CD4-positive, alpha-beta T cell treated with Interleukin-4 for 1 hour (primary cell): Measurements from ENCODE around the gene NPDC1.

Experiments used
- DNase-seq, 2 donors: peaks; one replicate each; pipeline ENCODE4 v3.0.0-alpha.2; 2020 to 2022

Gene NPDC1

GRCh38 chr9:137009217-137009616 is 36.8 kb downstream of the NPDC1 start:
- no peak for DNase-seq

- DNase-seq, result no peak
Observed at GRCh38 chr9:137008312-137008711, 37.7 kb downstream of the NPDC1 start.

- no peak for DNase-seq
Observed at GRCh38 chr9:137007816-137008270, 38.1 kb downstream of the NPDC1 start.

- DNase-seq, result no peak
Observed at GRCh38 chr9:137007108-137007815, 38.7 kb downstream of the NPDC1 start.

- no peak for DNase-seq
Observed at GRCh38 chr9:137006116-137007003, 39.6 kb downstream of the NPDC1 start.

- DNase-seq, result peak; percentile 28 to 31
Observed at GRCh38 chr9:137004285-137004684, 41.7 kb downstream of the NPDC1 start.

- no peak for DNase-seq
Observed at GRCh38 chr9:137002646-137003041, 43.3 kb downstream of the NPDC1 start.

- no peak for DNase-seq
Observed at GRCh38 chr9:137001857-137002645, 43.9 kb downstream of the NPDC1 start.

- DNase-seq, result peak in 1 of 2 donors; percentile 55
Observed at GRCh38 chr9:137000177-137000930, 45.6 kb downstream of the NPDC1 start.

- peak; percentile 47 to 55 for DNase-seq
Observed at GRCh38 chr9:136997830-136998234, 48.1 kb downstream of the NPDC1 start.

- no peak for DNase-seq
Observed at GRCh38 chr9:136997371-136997770, 48.6 kb downstream of the NPDC1 start.

GRCh38 chr9:136996361-136997292 is 49.4 kb downstream of the NPDC1 start, which contains the start of gene CLIC3:
CLIC3 (minus strand) TSS chr9:136996568; CDS start chr9:136996543, 25 bp downstream.
- peak; percentile 52 to 62 for DNase-seq

GRCh38 chr9:136995772-136996311 is 50.1 kb downstream of the NPDC1 start:
- no peak for DNase-seq

GRCh38 chr9:136995362-136995761 is 50.6 kb downstream of the NPDC1 start:
- DNase-seq, result no peak

GRCh38 chr9:136994888-136995230 is 51.1 kb downstream of the NPDC1 start:
- DNase-seq, result no peak

- DNase-seq, result no peak
Observed at GRCh38 chr9:136994180-136994887, 51.6 kb downstream of the NPDC1 start.

GRCh38 chr9:136992819-136993369 is 53.1 kb downstream of the NPDC1 start:
- DNase-seq, result no peak

- DNase-seq, result peak; percentile 93
Observed at GRCh38 chr9:136991993-136992818, 53.8 kb downstream of the NPDC1 start, which contains the start of gene PAXX. PAXX (plus strand) TSS chr9:136992422; CDS start chr9:136992444, 22 bp downstream.
